ENCODE data around the gene CAP2.

CAP2 gene

GRCh38 chr6:17456711-17457110 is 63.3 kb downstream of the CAP2 start:
- H3K36me3 ChIP-seq (replicated peaks): no peaks in the 10 kb centered on the region
- no peak overlapping the region for H3K4me3 ChIP-seq (ENCODE audit: low read depth, low read length)
- no peak overlapping the region for H3K27ac ChIP-seq
- H3K27me3 ChIP-seq (replicated peaks): no peaks in the 10 kb centered on the region
- no peak for TF ChIP-seq CTCF (IDR thresholded peaks at IDR 0.05; ENCODE audit: low read depth, low read length, missing control alignments)
- in situ Hi-C loops (cut with HindIII; ENCODE audit: low pct_ligation_motif_present, low sequenced_read_pairs): no loop called here
- DNase-seq: no peak

- no peak for DNase-seq
- in situ Hi-C loops (cut with HindIII; ENCODE audit: low pct_ligation_motif_present, low sequenced_read_pairs): no loop called here
- Histone ChIP-seq H3K27me3 (replicated peaks) (no peaks in the 10 kb centered on the region), H3K4me3 (ENCODE audit: low read depth, low read length) (no peak overlapping the region), H3K27ac (no peak overlapping the region), H3K36me3 (replicated peaks) (no peaks in the 10 kb centered on the region)
- TF ChIP-seq CTCF (IDR thresholded peaks at IDR 0.05; ENCODE audit: low read depth, low read length, missing control alignments): no peak
Observed at GRCh38 chr6:17457405-17457804, 64.0 kb downstream of the CAP2 start.

- TF ChIP-seq CTCF (IDR thresholded peaks at IDR 0.05; ENCODE audit: low read depth, low read length, missing control alignments): no peak
Observed at GRCh38 chr6:17457956-17458355, 64.6 kb downstream of the CAP2 start.

GRCh38 chr6:17458966-17459365 is 65.6 kb downstream of the CAP2 start:
- in situ Hi-C loops (cut with HindIII; ENCODE audit: low pct_ligation_motif_present, low sequenced_read_pairs): no loop called here

More at GRCh38 chr6:17457956-17458355, 64.6 kb downstream of the CAP2 start:
- Histone ChIP-seq H3K27ac (no peak overlapping the region), H3K27me3 (replicated peaks) (no peaks in the 10 kb centered on the region), H3K4me3 (ENCODE audit: low read depth, low read length) (no peak overlapping the region), H3K36me3 (replicated peaks) (no peaks in the 10 kb centered on the region)
- DNase-seq: no peak
- in situ Hi-C loops (cut with HindIII; ENCODE audit: low pct_ligation_motif_present, low sequenced_read_pairs): no loop called here

GRCh38 chr6:17460862-17461261 is 67.5 kb downstream of the CAP2 start:
- no peak overlapping the region for H3K4me3 ChIP-seq (ENCODE audit: low read depth, low read length)
- no peak overlapping the region for H3K27ac ChIP-seq
- DNase-seq: no peak
- H3K36me3 ChIP-seq (replicated peaks): no peaks in the 10 kb centered on the region
- in situ Hi-C loops (cut with HindIII; ENCODE audit: low pct_ligation_motif_present, low sequenced_read_pairs): no loop called here
- no peak for TF ChIP-seq CTCF (IDR thresholded peaks at IDR 0.05; ENCODE audit: low read depth, low read length, missing control alignments)
- no peaks in the 10 kb centered on the region for H3K27me3 ChIP-seq (replicated peaks)

More at GRCh38 chr6:17458966-17459365, 65.6 kb downstream of the CAP2 start:
- H3K27ac ChIP-seq: no peak overlapping the region
- DNase-seq: no peak
- no peak overlapping the region for H3K4me3 ChIP-seq (ENCODE audit: low read depth, low read length)
- H3K27me3 ChIP-seq (replicated peaks): no peaks in the 10 kb centered on the region
- no peaks in the 10 kb centered on the region for H3K36me3 ChIP-seq (replicated peaks)
- TF ChIP-seq CTCF (IDR thresholded peaks at IDR 0.05; ENCODE audit: low read depth, low read length, missing control alignments): no peak

GRCh38 chr6:17466147-17466546 is 72.8 kb downstream of the CAP2 start:
- Histone ChIP-seq H3K4me3 (ENCODE audit: low read depth, low read length) (no peak overlapping the region), H3K27ac (no peak overlapping the region), H3K36me3 (replicated peaks) (peaks cover 7% of the 10 kb centered on the region), H3K27me3 (replicated peaks) (no peaks in the 10 kb centered on the region)
- TF ChIP-seq CTCF (IDR thresholded peaks at IDR 0.05; ENCODE audit: low read depth, low read length, missing control alignments): no peak
- in situ Hi-C loops (cut with HindIII; ENCODE audit: low pct_ligation_motif_present, low sequenced_read_pairs): no loop called here
- no peak for DNase-seq

Measured in brain microvascular endothelial cell (primary cell).